NCI-H2107 (cell line): ENCODE results near the gene NGEF.

Experiments used
- DNase-seq: peaks from one replicate; lab custom pipeline; 2025; lab: John Stamatoyannopoulos, UW

Gene NGEF

DNA sequence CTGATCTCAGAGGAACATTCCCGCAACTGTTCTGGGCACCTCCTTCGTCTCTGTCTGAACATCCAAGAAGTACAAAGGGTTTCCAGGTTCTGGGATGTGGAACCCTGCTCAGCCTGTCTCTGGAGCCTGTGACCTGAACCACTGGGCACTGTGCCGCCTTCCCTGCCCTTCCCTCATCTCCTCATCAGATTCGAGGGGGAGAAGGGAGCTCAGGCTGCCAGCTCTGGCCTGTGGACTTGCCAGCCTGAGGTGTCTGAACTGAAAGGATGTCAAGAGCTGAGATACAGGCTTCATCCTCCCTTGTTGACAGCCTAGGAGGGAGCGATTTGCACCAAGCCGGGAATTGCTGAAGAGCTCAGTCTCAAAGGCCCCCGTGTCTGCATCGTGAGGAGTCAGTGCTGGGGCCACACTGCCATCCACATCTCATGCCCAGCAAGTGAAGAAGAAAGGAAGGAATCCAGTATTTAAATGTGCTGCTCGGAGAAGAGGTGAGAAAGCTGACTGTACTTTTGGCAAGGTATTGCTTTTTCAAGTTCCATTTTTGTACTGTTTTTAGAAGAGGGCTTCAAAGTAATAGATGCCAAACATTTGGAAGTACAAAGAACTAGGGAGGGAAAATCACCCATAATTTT lies 32.0 kb upstream of the NGEF start:
- DNase-seq, result no peak

DNA sequence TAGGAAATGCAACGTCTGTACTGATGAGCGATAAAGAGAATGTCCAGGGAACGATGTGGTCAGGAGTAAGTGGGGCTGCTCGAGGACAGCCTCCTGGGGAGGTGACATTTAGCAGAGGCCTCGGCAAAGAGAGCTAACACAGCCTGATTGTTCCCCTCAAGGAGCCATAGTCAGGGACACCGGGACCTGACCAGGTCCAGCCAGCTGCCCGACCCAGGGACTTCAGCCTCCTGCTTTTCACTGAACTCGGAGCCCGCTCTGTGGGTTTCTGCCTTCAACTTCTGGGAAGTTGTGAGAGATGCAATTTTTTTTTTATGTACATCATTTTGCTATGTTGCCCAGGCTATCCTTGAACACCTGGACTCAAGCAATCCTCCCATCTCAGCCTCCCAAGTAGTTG lies 29.5 kb upstream of the NGEF start:
- no peak for DNase-seq

DNA sequence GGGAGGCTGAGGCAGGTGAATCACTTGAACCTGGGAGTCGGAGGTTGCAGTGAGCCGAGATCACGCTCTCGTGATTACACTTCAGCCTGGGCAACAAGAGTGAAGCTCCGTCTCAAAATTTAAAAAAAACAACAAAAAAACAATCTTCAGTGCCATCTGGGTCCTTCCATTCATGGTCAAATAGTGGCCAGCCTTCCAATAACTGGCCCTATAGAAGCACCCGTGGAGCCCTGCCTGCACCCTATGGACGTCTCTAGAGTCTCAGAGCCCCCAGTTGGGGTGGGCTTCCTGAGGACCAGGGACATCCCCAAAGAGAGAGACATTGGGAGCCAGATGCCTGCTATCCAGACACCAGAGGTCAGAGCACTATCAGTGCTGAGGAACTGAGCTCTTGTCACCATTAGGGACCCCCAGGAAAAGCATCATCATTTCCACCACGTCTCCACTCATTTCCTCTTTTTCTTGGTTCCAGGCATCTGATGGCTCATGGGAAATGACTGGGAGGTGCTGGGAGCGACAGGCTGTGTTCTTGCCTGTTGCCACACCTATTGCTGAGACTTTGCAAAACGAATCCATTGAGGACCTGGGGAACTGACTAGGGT lies 28.8 kb upstream of the NGEF start:
- no peak for DNase-seq

DNA sequence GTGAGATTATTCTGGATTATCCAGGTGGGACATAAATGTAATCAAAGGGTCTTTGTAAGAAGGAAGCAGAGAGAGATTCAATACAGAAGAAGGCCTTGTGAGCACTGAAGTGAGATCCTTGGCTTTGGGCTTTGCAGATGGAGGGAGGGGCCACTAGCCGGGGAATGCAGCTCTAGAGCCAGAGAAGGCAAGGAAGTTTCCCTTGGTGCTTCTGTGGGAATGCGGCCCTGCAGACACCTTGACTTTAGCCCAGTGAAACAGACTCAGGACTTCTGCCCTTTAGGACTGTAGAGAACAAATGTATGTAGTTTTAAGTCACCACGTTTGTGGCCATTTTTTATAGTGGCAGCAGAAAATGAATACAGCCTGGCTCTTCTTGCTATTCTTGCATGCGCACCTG lies 27.5 kb upstream of the NGEF start:
- DNase-seq, result no peak

DNA sequence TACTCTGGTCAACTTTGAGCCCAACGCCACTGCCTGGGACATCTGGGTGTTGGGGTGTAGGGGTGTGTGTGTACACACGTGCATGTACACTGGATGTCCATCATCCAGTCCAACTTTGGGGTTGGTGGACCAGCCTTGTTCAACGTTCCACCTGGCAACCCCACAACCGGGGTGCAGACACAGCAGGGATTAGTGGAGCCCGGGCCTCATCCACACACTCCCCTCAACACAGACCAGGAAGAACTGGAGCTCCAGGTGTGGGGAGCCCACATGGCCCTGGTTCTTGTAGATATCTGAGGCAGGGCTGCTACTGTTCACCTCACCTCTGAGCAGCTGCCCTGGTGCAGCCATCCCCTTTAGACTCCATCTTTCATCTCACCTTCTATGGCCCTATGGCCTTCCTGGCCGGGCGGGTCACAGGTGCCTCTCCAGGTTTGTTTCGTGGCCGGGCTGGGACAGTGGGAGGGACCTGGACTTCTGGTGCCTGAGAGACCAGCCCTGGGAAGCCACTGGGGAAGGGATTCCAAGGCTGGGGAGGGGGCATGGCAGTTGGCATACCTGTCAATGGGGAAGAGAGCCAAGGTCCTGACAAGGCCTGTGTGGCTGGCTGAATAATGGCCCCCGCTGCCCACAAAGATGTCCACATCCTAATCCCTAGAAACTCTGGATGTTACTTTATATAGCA lies 26.9 kb upstream of the NGEF start:
- no peak for DNase-seq

DNA sequence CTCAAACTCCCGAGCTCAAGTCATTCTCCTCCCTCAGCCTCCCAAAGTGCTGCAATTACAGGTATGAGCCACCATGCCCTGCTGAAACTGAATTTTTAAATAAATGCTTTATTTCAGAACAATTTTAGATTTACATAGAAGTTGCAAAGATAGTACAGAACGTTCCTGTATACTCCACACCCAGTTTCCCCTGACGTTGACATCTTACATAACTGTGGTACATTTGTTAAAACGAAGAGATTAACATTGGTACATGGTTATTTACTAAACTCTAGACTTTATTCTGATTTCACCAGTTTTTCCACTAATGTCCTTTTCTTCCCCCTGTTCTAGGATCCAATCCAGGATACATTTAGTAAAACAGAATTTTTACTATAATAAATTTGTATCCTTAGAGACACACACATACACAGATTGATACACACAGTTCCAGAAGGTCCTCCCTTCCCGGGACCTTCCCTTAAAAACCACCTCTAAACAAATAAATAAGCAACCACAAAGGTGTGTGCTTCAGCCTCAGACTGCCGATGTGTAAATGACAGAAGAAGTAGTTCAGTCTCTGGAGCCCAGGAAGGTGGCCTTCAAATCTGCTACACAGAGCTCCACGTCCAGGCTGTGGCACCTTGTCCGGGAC lies 26.3 kb upstream of the NGEF start:
- DNase-seq, result no peak

DNA sequence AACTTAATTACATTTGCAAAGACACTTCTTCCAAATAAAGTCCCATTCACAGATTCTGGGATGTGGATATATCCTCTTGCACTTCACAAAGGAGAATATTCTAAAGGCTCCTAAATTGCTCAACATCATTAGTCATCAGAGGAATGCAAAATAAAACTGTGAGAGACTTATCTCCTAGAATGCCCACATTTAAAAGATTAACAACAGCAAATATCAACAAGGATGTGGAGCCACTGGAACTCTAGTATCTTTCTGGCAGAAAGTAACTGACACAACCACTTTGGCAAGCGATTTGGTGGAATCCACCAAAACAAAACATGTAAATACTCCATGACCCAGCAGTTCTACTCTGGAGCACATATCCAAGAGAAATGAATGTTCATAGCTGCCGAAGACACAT lies 24.0 kb upstream of the NGEF start:
- no peak for DNase-seq

DNA sequence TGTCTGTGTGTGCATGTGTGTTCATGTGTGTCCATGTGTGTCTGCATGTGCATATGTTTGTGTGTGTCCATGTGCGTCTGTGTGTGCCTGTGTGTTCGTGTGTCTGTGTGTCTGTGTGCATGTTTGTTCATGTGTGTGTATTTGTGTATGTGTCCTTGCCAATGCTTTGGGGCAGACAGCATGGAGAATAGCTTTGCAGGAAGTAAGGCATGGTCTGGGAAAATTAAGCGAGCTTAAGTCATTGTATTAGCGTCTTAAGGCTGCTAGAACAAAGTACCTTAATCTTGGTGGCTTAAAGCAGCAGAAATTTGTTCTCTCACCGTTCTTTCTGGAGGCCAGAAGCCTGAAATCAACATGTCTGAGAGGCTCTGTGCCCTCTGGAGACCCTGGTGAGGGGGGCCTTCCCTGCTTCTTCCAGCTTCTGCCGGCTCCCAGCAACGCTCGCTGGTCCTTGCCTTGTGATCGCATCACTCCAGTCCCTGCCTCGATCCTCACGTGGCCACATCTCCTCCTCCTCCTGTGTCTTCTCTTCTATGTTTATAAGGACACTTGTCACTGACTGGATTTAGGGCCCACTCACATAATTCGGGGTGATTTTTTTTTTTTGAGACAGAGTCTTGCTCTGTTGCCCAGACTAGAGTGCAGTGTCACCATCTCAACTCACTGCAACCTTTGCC lies 23.2 kb upstream of the NGEF start:
- no peak for DNase-seq

DNA sequence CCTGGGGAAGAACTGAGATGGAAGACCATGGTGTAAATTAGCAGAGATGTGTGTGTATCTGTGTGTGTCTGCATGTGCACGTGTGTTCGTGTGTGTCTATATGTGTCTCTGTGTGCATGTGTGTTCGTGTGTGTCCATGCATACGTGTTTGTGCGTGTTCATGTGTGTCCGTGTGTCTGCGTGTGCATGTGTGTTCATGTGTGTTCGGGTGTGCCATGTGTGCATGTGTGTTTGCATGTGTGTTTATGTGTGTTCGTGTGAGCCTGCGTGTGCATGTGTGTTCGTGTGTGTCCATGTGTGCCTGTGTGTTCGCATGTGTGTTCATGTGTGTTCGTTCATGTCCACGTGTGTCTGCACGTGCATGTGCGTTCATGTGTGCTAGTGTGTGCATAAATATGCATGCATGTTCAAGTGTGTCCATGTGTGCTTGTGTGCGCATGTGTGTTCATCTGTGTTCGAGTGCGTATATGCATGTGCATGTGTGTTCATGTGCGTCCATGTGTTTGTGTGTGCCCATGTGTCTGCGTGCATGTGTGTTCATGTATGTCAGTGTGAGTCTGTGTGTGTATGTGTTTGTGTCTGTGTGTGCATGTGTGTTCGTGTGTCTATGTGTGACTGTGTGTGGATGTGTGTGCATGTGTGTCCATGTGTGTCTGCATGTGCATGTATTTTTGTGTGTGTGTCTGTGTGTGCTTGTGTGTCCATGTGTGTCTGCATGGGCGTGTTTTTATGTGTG lies 22.5 kb upstream of the NGEF start:
- no peak for DNase-seq

DNA sequence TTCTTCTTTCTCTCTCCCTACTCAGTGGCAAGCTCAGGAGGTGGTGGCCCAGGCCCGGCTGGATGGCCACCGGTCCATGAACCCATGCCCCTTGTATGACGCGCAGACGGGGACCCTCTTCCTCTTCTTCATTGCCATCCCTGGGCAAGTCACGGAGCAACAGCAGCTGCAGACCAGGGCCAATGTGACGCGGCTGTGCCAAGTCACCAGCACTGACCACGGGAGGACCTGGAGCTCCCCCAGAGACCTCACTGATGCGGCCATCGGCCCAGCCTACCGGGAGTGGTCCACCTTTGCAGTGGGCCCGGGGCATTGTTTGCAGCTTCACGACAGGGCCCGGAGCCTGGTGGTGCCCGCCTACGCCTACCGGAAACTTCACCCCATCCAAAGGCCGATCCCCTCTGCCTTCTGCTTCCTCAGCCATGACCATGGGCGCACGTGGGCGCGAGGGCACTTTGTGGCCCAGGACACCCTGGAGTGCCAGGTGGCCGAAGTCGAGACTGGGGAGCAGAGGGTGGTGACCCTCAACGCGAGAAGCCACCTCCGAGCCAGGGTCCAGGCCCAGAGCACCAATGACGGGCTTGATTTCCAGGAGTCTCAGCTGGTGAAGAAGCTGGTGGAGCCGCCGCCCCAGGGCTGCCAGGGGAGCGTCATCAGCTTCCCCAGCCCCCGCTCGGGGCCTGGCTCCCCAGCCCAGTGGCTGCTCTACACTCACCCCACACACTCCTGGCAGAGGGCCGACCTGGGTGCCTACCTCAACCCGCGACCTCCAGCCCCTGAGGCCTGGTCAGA lies 21.2 kb upstream of the NGEF start:
- DNase-seq, result no peak

DNA sequence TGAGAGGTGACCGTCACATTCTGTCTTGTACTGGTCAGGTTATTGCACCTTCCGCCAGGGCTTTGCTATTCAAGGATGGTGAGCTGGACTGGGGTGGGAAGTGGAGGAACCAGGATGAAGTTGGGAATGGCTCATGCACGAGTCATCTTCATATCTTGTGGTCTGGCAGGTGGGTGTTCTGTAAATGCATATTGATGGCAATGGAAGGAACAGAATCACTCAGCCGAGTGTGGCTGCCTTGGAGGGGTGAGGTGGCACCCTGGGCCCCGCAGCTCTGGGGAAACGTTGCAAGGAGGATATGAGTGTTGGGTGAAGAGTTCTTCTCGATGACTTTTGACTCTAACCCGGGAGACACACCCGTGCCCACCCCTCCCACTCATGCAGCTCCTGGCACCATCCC lies 20.6 kb upstream of the NGEF start:
- no peak for DNase-seq

DNA sequence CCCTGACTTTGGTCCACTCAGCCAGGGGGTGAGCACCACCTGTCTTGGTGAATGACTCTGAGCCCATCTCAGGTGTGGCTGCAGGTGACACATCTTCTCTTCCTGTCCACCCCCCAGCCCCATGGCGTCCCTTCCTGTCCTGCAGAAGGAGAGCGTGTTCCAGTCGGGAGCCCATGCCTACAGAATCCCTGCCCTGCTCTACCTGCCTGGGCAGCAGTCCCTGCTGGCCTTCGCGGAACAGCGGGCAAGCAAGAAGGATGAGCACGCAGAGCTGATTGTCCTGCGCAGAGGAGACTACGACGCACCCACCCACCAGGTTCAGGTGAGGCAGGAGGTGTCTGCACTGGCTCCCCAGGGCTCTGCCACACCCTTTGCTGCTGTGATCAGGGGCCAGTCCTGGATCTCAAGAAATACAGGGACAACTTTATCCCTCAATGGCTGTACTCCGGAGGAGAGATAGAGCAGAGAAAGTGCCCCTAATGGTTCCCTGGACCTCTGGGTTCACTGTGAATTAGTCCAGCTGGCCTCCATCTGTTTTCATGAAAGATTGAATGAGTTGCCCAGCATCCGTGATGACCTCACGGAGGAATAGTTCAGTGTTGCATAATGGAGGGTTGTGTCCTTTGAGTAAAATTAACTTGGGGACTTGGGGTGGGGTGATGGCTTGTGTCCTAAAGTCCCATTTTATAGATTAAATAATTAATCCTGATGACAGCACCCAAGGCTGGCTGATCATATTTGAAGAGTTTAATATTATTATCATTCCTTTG lies 19.7 kb upstream of the NGEF start, which contains the start of gene NEU2:
NEU2 (plus strand) TSS at position 122 of the 770 bp plus-strand sequence; CDS start at position 122, 0 bp downstream.
- no peak for DNase-seq

DNA sequence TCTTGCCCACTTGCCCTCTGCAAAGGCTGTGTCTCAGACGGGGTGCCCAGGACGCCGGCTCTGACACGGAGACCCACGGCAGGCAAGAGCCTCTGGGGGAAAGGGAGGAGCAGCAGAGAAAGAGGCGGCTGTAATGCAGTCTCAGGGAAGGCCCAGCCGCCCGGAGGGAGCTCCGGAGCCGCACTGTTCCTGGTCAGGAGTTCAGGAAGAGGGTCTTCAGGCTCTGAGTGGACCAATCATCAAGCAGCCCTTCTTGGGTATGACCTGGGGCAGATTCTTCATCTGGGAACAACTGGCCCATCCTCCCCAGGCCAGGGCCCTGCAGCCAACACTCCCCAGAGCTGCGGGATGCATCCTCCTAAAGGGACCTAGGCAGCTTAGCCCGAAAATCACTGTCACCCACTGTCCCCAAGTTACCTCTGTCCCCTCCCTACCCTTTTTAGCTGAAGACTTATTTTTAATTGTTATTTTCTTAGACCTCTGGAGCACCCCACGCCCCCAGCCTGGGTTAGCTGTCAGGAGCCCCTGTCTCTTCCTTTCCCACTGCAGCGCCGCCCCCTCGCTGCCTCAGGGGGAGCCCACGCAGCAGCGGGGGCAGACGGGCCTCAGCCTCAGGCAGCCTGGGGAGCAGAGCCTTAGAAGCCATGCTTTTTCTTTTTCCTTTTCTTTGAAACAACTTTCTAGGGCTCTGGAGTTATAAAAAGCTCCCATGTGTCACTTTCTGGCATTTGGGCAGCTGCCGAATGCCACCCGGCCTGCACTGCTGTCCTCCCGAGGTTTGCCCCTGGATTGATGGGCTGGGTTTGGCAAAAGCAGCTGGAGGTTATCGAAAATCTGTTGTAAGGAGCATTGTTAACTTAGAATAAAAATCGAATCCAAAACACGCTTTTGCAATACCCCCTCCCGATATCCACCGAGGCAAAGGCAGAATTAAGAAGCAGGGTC lies 18.8 kb upstream of the NGEF start:
- no peak for DNase-seq

DNA sequence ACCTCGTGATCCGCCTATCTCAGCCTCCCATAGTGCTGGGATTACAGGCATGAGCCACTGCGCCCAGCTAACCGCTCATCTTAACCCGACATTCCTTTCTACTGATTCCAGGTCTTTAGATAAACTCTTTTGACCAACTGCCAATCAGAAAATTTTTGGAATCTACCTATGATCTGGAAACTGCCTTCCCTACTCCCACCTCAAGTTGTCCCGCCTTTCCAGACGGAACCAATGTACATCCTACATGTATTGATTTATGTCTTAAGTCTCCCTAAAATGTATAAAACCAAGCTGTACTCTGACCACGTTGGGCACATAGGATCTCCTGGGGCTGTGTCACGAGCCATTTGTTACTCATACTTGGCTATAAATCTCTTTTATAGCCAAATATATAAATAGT lies 16.3 kb upstream of the NGEF start:
- no peak for DNase-seq

DNA sequence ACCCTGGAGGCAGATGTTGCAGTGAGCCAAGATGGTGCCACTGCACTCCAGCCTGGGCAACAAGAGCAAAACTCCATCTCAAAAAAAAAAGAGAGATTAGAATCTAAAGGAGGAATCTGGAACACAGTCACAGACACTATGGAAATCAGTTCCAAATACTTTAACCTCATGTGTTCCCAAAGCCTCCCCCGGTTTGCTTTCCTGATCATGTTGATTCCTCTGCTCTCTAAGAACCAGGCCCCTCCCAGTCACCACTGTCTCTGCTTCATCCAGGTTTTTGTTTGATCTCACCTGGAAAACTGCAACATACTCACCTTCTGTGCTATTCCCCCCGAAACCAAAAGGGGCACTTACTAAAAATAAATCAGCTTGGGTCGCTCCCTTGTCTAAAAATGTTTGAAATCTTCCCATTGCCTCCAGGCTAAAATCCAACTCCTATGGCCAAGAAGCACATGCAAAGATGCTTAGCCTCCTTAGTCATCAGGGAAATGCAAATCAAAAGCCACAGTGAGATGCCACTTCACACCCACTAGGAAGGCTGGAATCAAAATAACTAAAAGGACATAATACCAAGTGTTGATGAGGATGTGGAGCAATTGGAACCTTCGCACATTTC lies 13.2 kb upstream of the NGEF start:
- no peak for DNase-seq

DNA sequence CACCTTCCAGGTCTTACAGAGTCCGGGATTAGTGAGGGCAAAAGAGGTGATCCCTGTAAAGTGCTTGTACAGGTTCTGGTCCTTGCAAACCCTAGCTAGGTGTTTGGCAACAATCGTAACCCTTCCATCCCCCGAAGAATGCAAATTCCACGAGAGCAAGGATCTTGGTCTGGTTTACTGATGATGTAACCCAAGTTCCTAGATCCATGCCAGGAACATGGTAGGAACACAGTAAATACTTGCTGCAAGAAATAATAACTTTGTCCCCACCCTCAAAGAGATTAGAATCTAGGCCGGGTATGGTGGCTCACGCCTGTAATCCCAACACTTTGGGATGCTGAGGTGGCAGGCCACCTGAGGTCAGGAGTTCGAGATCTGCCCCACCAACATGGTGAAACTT lies 12.7 kb upstream of the NGEF start:
- no peak for DNase-seq

DNA sequence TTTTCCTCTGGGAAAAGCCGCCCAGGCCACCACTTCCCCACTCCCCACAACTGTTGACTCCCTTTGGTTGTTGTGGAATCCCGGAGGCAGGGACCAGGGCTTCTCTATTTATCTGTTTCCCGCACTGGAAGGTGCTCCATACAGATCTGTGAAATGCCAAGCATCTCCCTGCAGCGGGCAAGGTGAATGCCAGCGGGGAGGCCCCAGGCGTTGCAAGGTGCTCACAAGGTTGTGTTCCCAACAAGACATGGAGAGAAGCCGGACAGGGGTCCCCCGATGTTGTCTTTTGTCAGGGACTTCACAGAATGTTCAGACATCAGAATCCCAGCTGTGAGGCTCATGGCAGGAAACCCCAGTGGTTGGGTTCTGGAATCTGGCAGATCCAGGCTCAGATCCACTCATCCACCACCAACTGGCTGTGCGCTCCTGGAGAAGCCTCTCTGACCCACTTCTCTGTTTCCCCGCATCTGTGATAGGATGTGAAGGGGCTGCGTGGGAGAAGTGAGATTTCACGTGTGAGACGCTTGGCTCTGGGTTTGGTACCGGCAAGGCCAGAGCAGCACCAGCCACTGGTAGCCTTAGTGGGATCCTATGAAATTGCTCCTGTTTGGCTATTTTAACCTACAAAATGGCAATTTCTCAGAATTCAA lies 10.8 kb upstream of the NGEF start:
- DNase-seq, result no peak
